H9 (cell line): ENCODE data around the gene TMEM131. TPM values are rescaled to one million over a fixed set of nuclear protein-coding genes. Genes with fewer than 3 reads are reported as not detected.

ENCODE experiments used
- DNase-seq: peaks from one replicate; pipeline ENCODE4 v3.0.0-alpha.2; 2017
- H2AFZ ChIP-seq: one replicate; pipeline ENCODE4 v1.6.1; 2013; ENCODE audit warnings: mild to moderate bottlenecking, low read length, control low read depth, moderate library complexity
- H2AK5ac ChIP-seq: 2 replicates; pipeline ENCODE4 v1.6.1; 2013; ENCODE audit warnings: low read length, control low read depth, mixed read lengths; ENCODE audit not compliant: insufficient read length
- H2BK120ac ChIP-seq: one replicate; pipeline ENCODE4 v1.6.1; 2013; ENCODE audit warnings: low read depth, mild to moderate bottlenecking, low read length, control low read depth, inconsistent platforms; ENCODE audit not compliant: poor library complexity, severe bottlenecking
- H2BK12ac ChIP-seq: 2 replicates; pipeline ENCODE4 v1.6.1; 2013; ENCODE audit warnings: low read length, control low read depth, mixed read lengths, low read depth; ENCODE audit not compliant: insufficient read length
- H2BK15ac ChIP-seq: 2 replicates; pipeline ENCODE4 v1.6.1; 2013; ENCODE audit warnings: low read depth, low read length, control low read depth
- H2BK20ac ChIP-seq: one replicate; pipeline ENCODE4 v1.6.1; 2013; ENCODE audit warnings: low read depth, mild to moderate bottlenecking, low read length, control low read depth, inconsistent platforms; ENCODE audit not compliant: poor library complexity, severe bottlenecking
- H2BK5ac ChIP-seq: 2 replicates; pipeline ENCODE4 v1.6.1; 2013; ENCODE audit warnings: low read length, control low read depth, mixed read lengths; ENCODE audit not compliant: insufficient read length
- H3K14ac ChIP-seq: 2 replicates; pipeline ENCODE4 v1.6.1; 2013; ENCODE audit warnings: low read length, control low read depth; ENCODE audit not compliant: insufficient read depth
- H3K18ac ChIP-seq: 2 replicates; pipeline ENCODE4 v1.6.1; 2013; ENCODE audit warnings: low read depth, mild to moderate bottlenecking, mixed read lengths, low read length, control low read depth; ENCODE audit not compliant: insufficient read length
- H3K23ac ChIP-seq: 2 replicates; pipeline ENCODE4 v1.6.1; 2013; ENCODE audit warnings: low read length, control low read depth, mixed read lengths, low read depth; ENCODE audit not compliant: insufficient read length
- H3K23me2 ChIP-seq: 2 replicates; pipeline ENCODE4 v1.6.1; 2013; ENCODE audit warnings: low read depth, mild to moderate bottlenecking, mixed read lengths, low read length, control low read depth; ENCODE audit not compliant: insufficient read length, poor library complexity, severe bottlenecking
- H3K27ac ChIP-seq: 2 replicates; pipeline ENCODE4 v1.5.1; 2013; ENCODE audit warnings: low read length, control low read depth, mixed read lengths, low read depth; ENCODE audit not compliant: insufficient read length
- H3K27me3 ChIP-seq: 2 replicates; pipeline ENCODE4 v1.6.1; 2013; ENCODE audit warnings: low read length, control low read depth, inconsistent platforms; ENCODE audit not compliant: insufficient read depth
- H3K4ac ChIP-seq: 2 replicates; pipeline ENCODE4 v1.6.1; 2013; ENCODE audit warnings: low read depth, mild to moderate bottlenecking, control low read depth, inconsistent platforms, low read length, moderate library complexity
- H3K4me1 ChIP-seq: 2 replicates; pipeline ENCODE4 v1.6.1; 2013; ENCODE audit warnings: low read length, control low read depth, inconsistent platforms; ENCODE audit not compliant: insufficient read depth
- H3K4me2 ChIP-seq: 2 replicates; pipeline ENCODE4 v1.6.1; 2013; ENCODE audit warnings: low read length, control low read depth, mixed read lengths; ENCODE audit not compliant: insufficient read length, insufficient read depth
- H3K56ac ChIP-seq: 2 replicates; pipeline ENCODE4 v1.6.1; 2013; ENCODE audit warnings: low read depth, mild to moderate bottlenecking, mixed read lengths, low read length, control low read depth; ENCODE audit not compliant: insufficient read length
- H3K79me1 ChIP-seq: 2 replicates; pipeline ENCODE4 v1.6.1; 2013; ENCODE audit warnings: low read depth, mild to moderate bottlenecking, moderate library complexity, low read length, control low read depth, inconsistent platforms; ENCODE audit not compliant: insufficient read depth, poor library complexity, severe bottlenecking
- H3K79me2 ChIP-seq: 2 replicates; pipeline ENCODE4 v1.6.1; 2013; ENCODE audit warnings: low read length, control low read depth, inconsistent platforms; ENCODE audit not compliant: insufficient read depth
- H3K9ac ChIP-seq: 2 replicates; pipeline ENCODE4 v1.6.1; 2013; ENCODE audit warnings: low read length, control low read depth, mixed read lengths; ENCODE audit not compliant: insufficient read length; ENCODE audit errors: extremely low read depth
- H3K9me3 ChIP-seq: one replicate; pipeline ENCODE4 v1.6.1; 2013; ENCODE audit warnings: low read depth, low read length, inconsistent platforms; ENCODE audit not compliant: control insufficient read depth
- H3T11ph ChIP-seq: one replicate; pipeline ENCODE4 v1.6.1; 2013; ENCODE audit warnings: mild to moderate bottlenecking, low read length, control low read depth, inconsistent platforms
- H4K20me1 ChIP-seq: one replicate; pipeline ENCODE4 v1.6.1; 2013; ENCODE audit not compliant: control insufficient read depth, insufficient read length, insufficient read depth
- H4K5ac ChIP-seq: 2 replicates; pipeline ENCODE4 v1.6.1; 2013; ENCODE audit warnings: low read depth, mild to moderate bottlenecking, mixed read lengths, low read length, control low read depth; ENCODE audit not compliant: insufficient read length
- H4K8ac ChIP-seq: replicated peaks from 2 replicates; pipeline ENCODE4 v1.6.1; 2013; ENCODE audit warnings: low read length, control low read depth, mixed read lengths, low read depth; ENCODE audit not compliant: insufficient read length
- H4K91ac ChIP-seq: 2 replicates; pipeline ENCODE4 v1.6.1; 2013; ENCODE audit warnings: low read depth, mild to moderate bottlenecking, moderate library complexity, mixed read lengths, low read length, control low read depth; ENCODE audit not compliant: insufficient read length
- H3K27ac Mint-ChIP-seq, 3 experiments: 2 replicates in 2 of 3; 3 replicates in 1 of 3; pipeline ENCODE4 v1.8.0; 2020 to 2021; ENCODE audit warnings: mixed read lengths in 3 of 3, mild to moderate bottlenecking in 1 of 3, moderate library complexity in 1 of 3
- H3K27me3 Mint-ChIP-seq: 2 replicates; pipeline ENCODE4 v1.8.0; 2021; ENCODE audit warnings: low read depth, mild to moderate bottlenecking, moderate library complexity, mixed read lengths
- H3K36me3 Mint-ChIP-seq, 3 experiments: 2 replicates in 2 of 3; 3 replicates in 1 of 3; pipeline ENCODE4 v1.8.0; 2020 to 2021; ENCODE audit warnings: low read depth in 3 of 3, mixed read lengths in 3 of 3; ENCODE audit not compliant: insufficient read depth in 1 of 3
- H3K4me1 Mint-ChIP-seq, 2 experiments: 2 replicates each; pipeline ENCODE4 v1.8.0; 2020; ENCODE audit warnings: mixed read lengths in 2 of 2
- H3K4me3 Mint-ChIP-seq, 2 experiments: 2 replicates in 1 of 2; 3 replicates in 1 of 2; pipeline ENCODE4 v1.8.0; 2020 to 2021; ENCODE audit warnings: mild to moderate bottlenecking in 2 of 2, mixed read lengths in 2 of 2, moderate library complexity in 1 of 2
- H3K9me3 Mint-ChIP-seq, 2 experiments: 2 replicates in 1 of 2; 3 replicates in 1 of 2; pipeline ENCODE4 v1.8.0; 2020; ENCODE audit warnings: mild to moderate bottlenecking in 2 of 2, mixed read lengths in 2 of 2, moderate library complexity in 1 of 2
- CTCF ChIP-seq: fragments of 200-600 bp; sonication (generic); conservative IDR thresholded peaks from 3 replicates; pipeline ENCODE4 v1.8.0; 2021; ENCODE audit warnings: antibody characterized with exemption, mild to moderate bottlenecking
- WGBS: extraction: QIAGEN DNeasy Blood & Tissue Kit; methylation state at CpG from one replicate; pipeline ENCODE4 v1.1.7; 2013; ENCODE audit warnings: missing lambda C conversion rate, low lambda C conversion rate, mixed read lengths; ENCODE audit not compliant: insufficient read length; ENCODE audit errors: extremely low coverage; 5-methylcytosine and 5-hydroxymethylcytosine counted together
- total RNA-seq: library from RNA; stranded (reverse); gene quantifications from 2 replicates; pipeline ENCODE4 v1.2.1, GENCODE V29; 2021

The TMEM131 gene
- total RNA-seq, 1 experiment from 2014 or later: 20.9 TPM

GRCh38 chr2:97979904-97980303 is 15.8 kb downstream of the TMEM131 start:
- Mint-ChIP-seq H3K27me3 (no peaks in the 10 kb centered on the region), H3K36me3 (peaks cover 10 to 23% (median 17%) of the 10 kb centered on the region in 3 experiments), H3K9me3 (peaks cover 20 to 27% of the 10 kb centered on the region in 2 experiments), H3K4me3 (no peak overlapping the region), H3K27ac (no peak overlapping the region), H3K4me1 (peaks cover 14 to 15% of the 10 kb centered on the region in 2 experiments)
- Histone ChIP-seq H3K4ac (no peak overlapping the region), H3K9ac (no peak overlapping the region), H3K18ac (no peak overlapping the region), H4K8ac (no peak overlapping the region), H3K4me1 (no peaks in the 10 kb centered on the region; the same call in 1 of the 2 replicates), H2AK5ac (no peak overlapping the region), H3K79me2 (no peaks in the 10 kb centered on the region; the same call in 1 of the 2 replicates), H3K9me3 (peaks cover 7% of the 10 kb centered on the region), H2AFZ (no peak overlapping the region), H3K14ac (no peak overlapping the region), H3K23me2 (no peaks in the 10 kb centered on the region), H2BK5ac (no peak overlapping the region), H2BK12ac (no peak overlapping the region), H3K27ac (no peak overlapping the region), H4K20me1 (no peaks in the 10 kb centered on the region), H3K23ac (no peak overlapping the region), H2BK120ac (no peak overlapping the region), H2BK15ac (no peak overlapping the region), H4K91ac (no peak overlapping the region), H2BK20ac (no peak overlapping the region), H4K5ac (no peak overlapping the region), H3K4me2 (no peak overlapping the region), H3K79me1 (no peaks in the 10 kb centered on the region), H3K56ac (no peak overlapping the region), H3T11ph (no peak overlapping the region), H3K27me3 (no peaks in the 10 kb centered on the region)
- WGBS: no CpG with 5 or more reads among the region's 2 CpGs
- DNase-seq: no peak
- no peak for TF ChIP-seq CTCF
